NOMO-1 treated with dmso at 0.1 percent for 144 hours (cell line): Measurements from ENCODE around the gene CYTH1.

ENCODE experiments used
- DNase-seq: peaks from one replicate; lab custom pipeline; 2025; ENCODE audit not compliant: unreplicated experiment; lab: John Stamatoyannopoulos, UW

The CYTH1 gene

GRCh38 chr17:78781893-78782304, at the start of gene CYTH1:
Gene CYTH1 (minus strand): TSS chr17:78782273. CDS start chr17:78782223, 50 bp downstream.
- no peak for DNase-seq

- DNase-seq: no peak
These were observed 47.4 kb upstream of the CYTH1 start for GRCh38 chr17:78829477-78829876.

GRCh38 chr17:78828470-78829185, 46.6 kb upstream of the CYTH1 start:
- no peak for DNase-seq

- DNase-seq: peak; percentile 47
These were observed 44.9 kb upstream of the CYTH1 start for GRCh38 chr17:78826836-78827509.

- no peak for DNase-seq
These were observed 44.3 kb upstream of the CYTH1 start for GRCh38 chr17:78826421-78826820.

GRCh38 chr17:78825696-78826095, 43.6 kb upstream of the CYTH1 start:
- no peak for DNase-seq

GRCh38 chr17:78824240-78824639, 42.2 kb upstream of the CYTH1 start:
- DNase-seq: no peak

- no peak for DNase-seq
These were observed 41.4 kb upstream of the CYTH1 start for GRCh38 chr17:78823282-78824046.

GRCh38 chr17:78822552-78822951, 40.5 kb upstream of the CYTH1 start:
- no peak for DNase-seq

GRCh38 chr17:78821961-78822360, 39.9 kb upstream of the CYTH1 start:
- DNase-seq: no peak

- no peak for DNase-seq
These were observed 38.8 kb upstream of the CYTH1 start for GRCh38 chr17:78820841-78821240.

- DNase-seq: no peak
These were observed 38.0 kb upstream of the CYTH1 start for GRCh38 chr17:78819806-78820792.

- DNase-seq: no peak
These were observed 37.3 kb upstream of the CYTH1 start for GRCh38 chr17:78819402-78819801.

GRCh38 chr17:78818932-78819331, 36.9 kb upstream of the CYTH1 start:
- no peak for DNase-seq

- DNase-seq: no peak
These were observed 36.2 kb upstream of the CYTH1 start for GRCh38 chr17:78818152-78818846.

GRCh38 chr17:78817123-78817522, 35.0 kb upstream of the CYTH1 start:
- no peak for DNase-seq

- DNase-seq: no peak
These were observed 33.6 kb upstream of the CYTH1 start for GRCh38 chr17:78815696-78816095.

GRCh38 chr17:78812855-78813254, 30.8 kb upstream of the CYTH1 start:
- no peak for DNase-seq

GRCh38 chr17:78808163-78808562, 26.1 kb upstream of the CYTH1 start:
- DNase-seq: no peak

GRCh38 chr17:78806451-78806850, 24.4 kb upstream of the CYTH1 start:
- DNase-seq: no peak
